Fibroblast of mammary gland (primary cell): ENCODE measurements around the gene STX1B.
"Not testable (repeated sequence)": the region's sequence is repeated elsewhere in the genome, so short reads cannot be mapped to it uniquely, and the experiment has no call there.

Source experiments
- DNase-seq: peaks from one replicate; pipeline ENCODE4 v3.0.0-alpha.2; 2010; ENCODE audit warnings: low read depth
- H3K4me3 ChIP-seq: 2 replicates; pipeline ENCODE4 v1.5.1; 2011; ENCODE audit warnings: low read depth, mild to moderate bottlenecking, low read length, moderate library complexity; ENCODE audit not compliant: control insufficient read depth
- TF ChIP-seq, protein P1 (sequence below): conservative IDR thresholded peaks from 2 replicates; pipeline ENCODE4 v1.5.1; 2011; ENCODE audit warnings: low read depth, low read length, inconsistent platforms; ENCODE audit not compliant: control insufficient read depth, insufficient read depth

Gene STX1B

DNA sequence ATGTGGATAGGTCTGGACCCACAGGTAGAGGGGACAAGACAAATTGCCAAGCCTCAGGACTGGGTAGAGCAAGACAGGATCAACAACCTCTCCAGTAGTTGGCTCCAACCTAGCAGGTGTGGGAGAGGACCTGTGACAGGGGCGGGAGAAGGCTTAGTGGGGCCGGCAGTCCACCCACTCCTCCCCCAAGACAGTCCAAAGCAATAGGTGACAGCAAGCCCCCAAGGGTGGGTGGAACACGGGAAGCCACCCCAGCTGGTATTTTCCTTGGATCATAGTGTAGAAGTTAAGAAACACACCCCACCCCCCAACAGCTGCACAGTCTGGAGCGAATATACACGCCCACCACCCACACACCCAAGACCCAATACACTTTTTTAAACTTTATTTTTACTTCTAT is 18.8 kb upstream of the STX1B start:
- DNase-seq, result no peak
- TF ChIP-seq, protein P1, sequence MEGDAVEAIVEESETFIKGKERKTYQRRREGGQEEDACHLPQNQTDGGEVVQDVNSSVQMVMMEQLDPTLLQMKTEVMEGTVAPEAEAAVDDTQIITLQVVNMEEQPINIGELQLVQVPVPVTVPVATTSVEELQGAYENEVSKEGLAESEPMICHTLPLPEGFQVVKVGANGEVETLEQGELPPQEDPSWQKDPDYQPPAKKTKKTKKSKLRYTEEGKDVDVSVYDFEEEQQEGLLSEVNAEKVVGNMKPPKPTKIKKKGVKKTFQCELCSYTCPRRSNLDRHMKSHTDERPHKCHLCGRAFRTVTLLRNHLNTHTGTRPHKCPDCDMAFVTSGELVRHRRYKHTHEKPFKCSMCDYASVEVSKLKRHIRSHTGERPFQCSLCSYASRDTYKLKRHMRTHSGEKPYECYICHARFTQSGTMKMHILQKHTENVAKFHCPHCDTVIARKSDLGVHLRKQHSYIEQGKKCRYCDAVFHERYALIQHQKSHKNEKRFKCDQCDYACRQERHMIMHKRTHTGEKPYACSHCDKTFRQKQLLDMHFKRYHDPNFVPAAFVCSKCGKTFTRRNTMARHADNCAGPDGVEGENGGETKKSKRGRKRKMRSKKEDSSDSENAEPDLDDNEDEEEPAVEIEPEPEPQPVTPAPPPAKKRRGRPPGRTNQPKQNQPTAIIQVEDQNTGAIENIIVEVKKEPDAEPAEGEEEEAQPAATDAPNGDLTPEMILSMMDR, result no peak
- H3K4me3 ChIP-seq, result no peak overlapping the region

DNA sequence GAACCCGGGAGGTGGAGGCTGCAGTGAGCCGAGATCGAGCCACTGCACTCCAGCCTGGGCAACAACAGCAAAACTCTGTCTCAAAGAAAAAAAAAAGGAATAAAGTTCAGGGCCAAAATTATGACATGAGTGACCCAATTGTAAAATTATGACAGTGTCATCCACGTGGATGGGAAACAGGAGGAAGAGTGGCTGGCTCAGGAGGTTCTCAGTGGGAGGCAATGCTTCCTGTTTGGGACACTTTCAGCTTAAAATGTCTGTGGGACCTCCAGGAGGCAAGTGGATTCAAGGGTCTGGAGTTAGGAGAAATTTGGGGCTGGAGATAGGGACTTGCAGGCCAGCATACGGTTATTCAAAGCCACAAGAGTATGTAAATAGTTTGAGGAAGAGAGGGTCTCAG is 14.9 kb upstream of the STX1B start:
- no peak overlapping the region for H3K4me3 ChIP-seq
- TF ChIP-seq, protein P1, result no peak

DNA sequence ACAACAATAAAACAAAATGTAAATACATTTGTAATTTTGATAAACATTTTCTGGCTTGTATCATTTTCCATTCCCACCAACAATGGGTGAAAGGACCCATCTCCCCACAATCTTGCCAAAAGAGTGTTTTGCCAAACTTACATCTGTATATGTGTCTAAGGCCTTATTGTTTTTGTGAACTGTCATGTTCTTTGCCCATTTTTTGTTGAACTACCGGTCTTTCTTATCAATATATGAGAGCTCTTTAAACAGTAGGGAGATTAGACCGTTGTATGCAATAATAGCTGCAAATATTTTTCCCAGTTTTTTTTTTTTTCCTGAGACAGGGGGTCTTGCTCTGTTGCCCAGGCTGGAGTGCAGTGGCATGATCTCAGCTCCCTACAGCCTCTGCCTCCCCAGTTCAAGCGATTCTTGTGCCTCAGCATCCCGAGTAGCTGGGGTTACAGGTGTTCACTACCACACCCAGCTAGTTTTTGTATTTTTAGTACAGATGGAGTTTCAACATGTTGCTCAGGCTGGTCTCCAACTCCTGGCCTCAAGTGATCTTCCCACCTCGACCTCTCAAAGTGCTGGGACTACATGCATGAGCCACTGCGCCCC is 13.3 kb upstream of the STX1B start:
- no peak overlapping the region for H3K4me3 ChIP-seq
- TF ChIP-seq, protein P1, result no peak
- DNase-seq, result no peak

More for the DNA sequence above, 14.9 kb upstream of the STX1B start:
- DNase-seq, result no peak

DNA sequence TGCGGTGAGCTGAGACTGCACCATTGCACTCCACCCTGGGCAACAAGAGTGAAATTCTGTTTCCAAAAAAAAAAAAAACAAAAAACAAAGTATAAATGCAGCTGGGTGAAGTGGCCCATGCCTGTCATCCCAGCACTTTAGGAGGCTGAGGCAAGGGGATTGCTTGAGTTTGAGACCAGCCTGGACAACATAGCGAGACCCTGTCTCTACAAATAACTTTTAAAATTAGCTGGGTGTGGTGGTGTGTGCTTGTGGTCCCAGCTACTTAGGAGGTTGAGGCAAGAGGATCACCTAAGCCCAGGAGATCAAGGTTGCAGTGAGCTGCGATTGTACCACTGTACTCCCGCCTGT is 12.8 kb upstream of the STX1B start:
- TF ChIP-seq, protein P1, result no peak
- DNase-seq, result no peak
- H3K4me3 ChIP-seq, result no peak overlapping the region

DNA sequence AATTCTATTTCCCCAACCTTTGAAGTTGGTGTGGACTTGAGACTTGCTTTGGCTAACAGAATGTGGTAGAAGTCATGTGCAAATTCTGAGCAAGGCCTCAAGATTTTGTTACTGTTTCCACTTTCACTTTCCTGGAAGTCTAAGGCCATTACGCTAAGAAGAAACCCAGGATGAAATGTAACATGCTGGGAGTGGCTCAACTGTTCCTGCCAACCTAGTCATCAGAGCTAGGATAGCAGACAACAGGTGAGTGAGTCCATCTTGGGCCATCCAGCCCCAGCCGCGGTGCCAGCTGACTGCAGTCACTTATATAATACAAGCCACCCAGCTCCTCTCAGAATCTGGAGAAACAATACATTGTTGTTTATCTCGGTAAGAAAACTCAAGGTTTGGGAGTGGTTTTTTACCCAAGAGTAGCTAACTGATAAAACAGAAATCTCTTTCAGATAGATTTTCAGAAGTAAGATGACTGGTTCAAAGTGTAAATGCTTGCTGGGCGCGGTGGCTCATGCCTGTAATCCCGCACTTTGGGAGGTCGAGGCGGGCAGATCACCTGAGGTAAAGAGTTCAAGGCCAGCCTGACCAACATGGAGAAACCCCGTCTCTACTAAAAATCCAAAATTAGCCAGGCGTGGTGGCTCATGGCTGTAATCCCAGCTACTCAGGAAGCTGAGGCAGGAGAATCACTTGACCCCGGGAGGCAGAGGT is 12.3 kb upstream of the STX1B start:
- no peak overlapping the region for H3K4me3 ChIP-seq
- no peak for DNase-seq

DNA sequence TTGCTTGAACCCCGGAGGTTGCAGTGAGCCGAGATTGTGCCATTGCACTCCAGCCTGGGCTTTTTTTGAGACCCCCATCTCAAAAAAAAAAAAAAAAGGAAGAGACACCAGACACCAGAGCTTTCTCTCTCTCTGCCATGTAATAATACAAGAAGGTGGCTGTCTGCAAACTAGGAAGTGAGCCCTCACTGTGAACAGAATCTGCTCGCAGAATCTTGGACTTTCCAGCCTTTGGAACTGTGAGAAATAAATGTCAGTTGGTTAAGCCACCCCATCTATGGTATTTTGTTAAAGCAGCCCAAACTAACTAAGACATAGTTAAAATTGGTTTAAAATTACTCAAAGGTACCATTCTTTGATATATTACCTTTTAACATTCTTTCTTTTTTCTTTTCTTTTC is 10.1 kb upstream of the STX1B start:
- no peak for DNase-seq
- TF ChIP-seq, protein P1, result no peak
- H3K4me3 ChIP-seq, result no peak overlapping the region

More for the DNA sequence above, 12.3 kb upstream of the STX1B start:
- TF ChIP-seq, protein P1, result no peak

DNA sequence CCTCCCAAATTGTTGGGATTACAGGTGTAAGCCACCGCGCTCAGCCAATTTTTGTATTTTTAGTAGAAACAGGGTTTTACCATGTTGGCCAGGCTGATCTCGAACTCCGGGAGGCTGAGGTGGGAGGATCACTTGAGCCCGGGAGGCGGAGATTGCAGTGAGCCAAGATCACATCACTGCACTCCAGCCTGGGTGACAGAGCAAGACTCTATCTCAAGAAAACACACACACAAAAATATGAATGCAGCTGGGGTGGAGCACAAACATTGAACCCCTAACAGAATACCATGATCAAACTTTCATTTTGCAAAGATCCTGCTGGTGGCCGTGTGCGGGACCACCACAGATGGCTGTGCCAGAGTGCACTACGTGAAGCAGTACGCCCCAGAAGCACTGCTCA is 7.3 kb upstream of the STX1B start:
- H3K4me3 ChIP-seq, result not testable (repeated sequence)

More for the DNA sequence above, 7.3 kb upstream of the STX1B start:
- not testable (repeated sequence) for DNase-seq
